Measurements from ENCODE around the gene CNEP1R1.

CNEP1R1 gene

GRCh38 chr16:50040710-50041109 lies 15.7 kb downstream of the CNEP1R1 start:
- H3K4me3 ChIP-seq (ENCODE audit: low read depth, low read length), result no peak overlapping the region
- no peak for TF ChIP-seq CTCF (conservative IDR thresholded peaks at IDR 0.05; ENCODE audit: low read depth, low read length)
- no peak for DNase-seq (ENCODE audit: low read depth)

DNA sequence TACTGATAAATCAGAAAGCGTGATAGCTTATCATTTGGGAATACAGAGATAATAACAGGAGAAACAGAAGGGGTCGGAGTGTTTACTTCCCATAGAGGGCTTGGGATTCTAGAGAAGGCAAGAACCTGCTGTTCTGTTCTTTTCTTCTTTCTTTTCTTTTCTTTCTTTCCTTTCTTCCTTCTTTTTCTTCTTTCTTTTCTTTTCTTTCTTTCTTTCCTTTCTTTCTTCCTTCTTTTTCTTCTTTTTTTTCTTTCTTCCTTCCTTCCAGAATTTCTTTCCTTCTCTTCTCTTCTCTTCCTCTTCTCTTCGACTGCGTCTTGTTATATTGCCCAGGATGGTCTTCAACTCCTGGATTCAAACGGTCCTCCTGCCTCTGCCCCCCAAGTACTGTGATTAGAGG lies 18.3 kb downstream of the CNEP1R1 start:
- H3K4me3 ChIP-seq (ENCODE audit: low read depth, low read length), result no peak overlapping the region
- TF ChIP-seq CTCF (conservative IDR thresholded peaks at IDR 0.05; ENCODE audit: low read depth, low read length), result no peak

GRCh38 chr16:50045412-50045811 lies 20.4 kb downstream of the CNEP1R1 start:
- DNase-seq (ENCODE audit: low read depth), result no peak
- TF ChIP-seq CTCF (conservative IDR thresholded peaks at IDR 0.05; ENCODE audit: low read depth, low read length), result no peak
- no peak overlapping the region for H3K4me3 ChIP-seq (ENCODE audit: low read depth, low read length)

More for the DNA sequence above, 18.3 kb downstream of the CNEP1R1 start:
- DNase-seq (ENCODE audit: low read depth), result no peak

GRCh38 chr16:50046853-50047252 lies 21.8 kb downstream of the CNEP1R1 start:
- TF ChIP-seq CTCF (conservative IDR thresholded peaks at IDR 0.05; ENCODE audit: low read depth, low read length), result no peak
- H3K4me3 ChIP-seq (ENCODE audit: low read depth, low read length), result no peak overlapping the region
- no peak for DNase-seq (ENCODE audit: low read depth)

GRCh38 chr16:50047864-50048263 lies 22.8 kb downstream of the CNEP1R1 start:
- no peak for TF ChIP-seq CTCF (conservative IDR thresholded peaks at IDR 0.05; ENCODE audit: low read depth, low read length)
- DNase-seq (ENCODE audit: low read depth), result no peak
- no peak overlapping the region for H3K4me3 ChIP-seq (ENCODE audit: low read depth, low read length)

- no peak for DNase-seq (ENCODE audit: low read depth)
- no peak for TF ChIP-seq CTCF (conservative IDR thresholded peaks at IDR 0.05; ENCODE audit: low read depth, low read length)
- no peak overlapping the region for H3K4me3 ChIP-seq (ENCODE audit: low read depth, low read length)
These were observed 25.8 kb downstream of the CNEP1R1 start for GRCh38 chr16:50050802-50051201.

DNA sequence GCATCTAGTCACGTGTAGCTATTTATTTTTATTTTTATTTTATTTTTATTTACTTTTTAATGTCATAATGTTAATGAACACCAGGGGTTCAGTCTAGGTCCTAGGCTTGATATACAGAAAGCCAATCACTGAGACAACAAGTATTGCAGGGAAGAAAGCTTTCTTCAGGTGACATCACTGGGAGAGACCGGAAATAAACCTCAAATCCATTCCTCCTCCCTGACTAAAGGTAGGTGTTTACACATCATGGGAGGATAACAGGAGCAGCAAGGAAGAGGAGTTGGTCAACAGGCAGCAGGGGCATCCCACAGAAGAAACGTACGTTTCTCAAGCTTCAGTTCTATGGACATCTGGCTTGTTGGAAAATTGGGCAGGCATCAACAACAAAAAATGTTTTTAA lies 31.2 kb downstream of the CNEP1R1 start:
- TF ChIP-seq CTCF (conservative IDR thresholded peaks at IDR 0.05; ENCODE audit: low read depth, low read length), result no peak
- no peak overlapping the region for H3K4me3 ChIP-seq (ENCODE audit: low read depth, low read length)
- no peak for DNase-seq (ENCODE audit: low read depth)
